NOMO-1 treated with dmso at 0.1 percent for 144 hours (cell line): ENCODE measurements around the gene ANKRD13C.

ENCODE experiments used
- DNase-seq: peaks from one replicate; lab custom pipeline; 2025; ENCODE audit not compliant: unreplicated experiment; lab: John Stamatoyannopoulos, UW

Gene ANKRD13C

DNA sequence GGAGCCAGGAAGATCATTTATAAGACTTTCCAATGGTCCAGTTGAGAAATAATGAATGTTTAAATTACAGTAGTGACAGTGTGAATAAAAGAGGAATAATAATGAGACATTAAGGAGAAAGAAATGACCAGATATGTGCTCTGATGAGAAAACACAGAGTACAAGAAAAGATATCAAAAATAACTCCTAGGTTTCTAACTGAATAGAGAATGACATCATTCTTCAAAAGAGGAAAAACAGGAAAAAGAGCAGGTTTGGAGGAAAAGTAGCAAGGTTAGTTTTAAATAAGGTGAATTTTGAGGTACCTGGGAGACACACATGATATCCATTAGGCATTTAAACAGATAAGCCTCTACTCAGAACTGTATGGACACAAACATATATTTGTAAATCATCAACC lies 55.0 kb downstream of the ANKRD13C start:
- no peak for DNase-seq

DNA sequence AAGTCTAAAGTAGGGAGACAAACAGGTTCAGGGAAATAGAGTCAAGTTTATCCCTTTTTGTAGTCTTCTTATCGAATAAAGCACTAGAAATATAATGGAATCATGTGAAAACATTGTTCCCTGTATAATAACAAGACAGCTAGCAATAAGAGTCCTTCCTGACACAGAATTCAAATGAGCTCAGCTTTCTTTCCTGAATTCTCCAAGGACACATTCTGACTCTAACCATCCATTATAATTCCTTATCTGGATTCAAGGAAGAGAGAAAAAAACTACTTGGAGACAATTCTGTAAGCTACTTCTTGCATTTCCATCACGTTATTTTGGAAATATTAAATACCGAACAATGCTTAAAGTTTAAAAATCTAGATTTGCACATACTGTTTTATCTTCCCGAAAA lies 58.8 kb downstream of the ANKRD13C start:
- no peak for DNase-seq

DNA sequence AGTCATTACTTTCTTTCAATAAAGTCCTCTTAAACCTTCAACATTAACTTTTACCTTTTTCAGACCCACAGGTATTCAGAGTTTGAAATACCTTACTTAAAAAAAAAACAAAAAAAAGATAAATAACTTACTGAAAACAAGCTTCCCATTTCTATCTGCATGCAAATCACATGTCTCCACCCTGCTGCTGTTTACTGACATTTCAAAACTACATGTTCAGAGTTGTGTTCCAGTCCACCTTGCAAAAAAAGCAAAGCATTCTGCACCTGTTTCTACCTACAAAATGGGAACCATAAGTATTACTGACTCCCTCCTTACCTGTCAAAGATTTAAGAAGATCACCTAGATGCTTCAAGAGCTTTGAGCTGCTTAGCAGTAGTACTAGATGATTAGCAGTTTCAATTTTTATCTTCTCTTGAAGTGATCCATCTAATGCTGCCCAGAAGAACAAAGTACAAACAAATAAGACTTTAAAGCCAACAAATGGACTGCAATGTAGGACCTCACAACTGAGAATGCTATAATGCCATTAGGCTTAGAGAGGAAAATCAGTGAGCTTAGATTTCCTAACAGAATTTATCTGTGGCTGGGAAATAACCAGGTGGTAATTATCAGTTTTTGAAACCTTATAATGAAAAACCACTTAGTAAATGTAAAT lies 61.2 kb downstream of the ANKRD13C start:
- no peak for DNase-seq

DNA sequence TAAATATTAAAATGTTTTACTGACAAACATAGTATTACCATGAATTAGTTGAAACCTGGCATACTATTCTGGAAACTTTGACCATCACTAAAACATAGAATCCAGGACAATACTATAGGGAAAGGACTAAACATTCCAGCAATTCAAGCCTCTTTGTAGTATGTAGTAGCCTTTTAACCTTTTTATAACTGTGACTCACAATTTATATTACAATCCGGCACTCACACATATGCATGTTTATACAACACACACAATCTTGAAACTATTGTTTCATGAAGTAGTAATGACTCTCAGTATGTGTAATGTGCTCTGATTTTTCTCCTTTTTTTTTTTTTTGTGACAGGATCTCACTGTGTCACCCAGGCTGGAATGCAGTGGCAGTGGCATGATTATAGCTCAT lies 64.3 kb downstream of the ANKRD13C start:
- DNase-seq = no peak

DNA sequence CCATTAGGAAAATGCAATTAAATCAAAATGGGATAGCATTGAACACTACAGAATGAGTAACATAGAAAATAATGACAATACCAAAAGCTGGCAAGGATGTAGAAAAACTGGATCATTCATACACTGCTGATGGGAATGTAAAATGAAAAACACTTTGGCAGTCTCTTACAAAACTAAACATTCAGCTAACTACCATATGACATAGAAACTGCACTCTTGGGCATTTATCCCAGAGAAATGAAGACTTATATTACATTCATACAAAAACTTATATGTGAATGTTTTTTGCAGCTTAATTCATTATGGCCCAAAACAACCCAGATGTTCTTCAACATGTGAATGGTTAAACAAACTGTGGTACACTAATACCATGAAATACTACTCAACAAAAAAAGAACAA lies 66.4 kb downstream of the ANKRD13C start:
- DNase-seq = no peak

DNA sequence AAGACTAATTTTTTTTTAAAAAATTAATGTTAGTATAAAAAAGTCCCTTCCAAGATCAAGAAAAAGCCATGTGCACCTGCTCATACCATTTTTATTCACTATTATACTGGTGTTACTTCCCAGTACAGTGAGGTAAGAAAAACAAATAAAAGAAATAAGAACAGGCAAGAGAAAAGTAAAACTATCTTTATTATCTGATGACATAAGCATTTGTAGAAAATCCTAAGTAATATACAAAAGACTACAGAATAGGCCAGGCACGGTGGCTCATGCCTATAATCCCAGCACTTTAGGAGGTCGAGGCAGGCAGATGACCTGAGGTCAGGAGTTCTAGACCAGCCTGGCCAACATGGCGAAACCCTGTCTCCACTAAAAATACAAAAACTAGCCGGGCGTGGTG lies 68.1 kb downstream of the ANKRD13C start:
- DNase-seq = no peak

DNA sequence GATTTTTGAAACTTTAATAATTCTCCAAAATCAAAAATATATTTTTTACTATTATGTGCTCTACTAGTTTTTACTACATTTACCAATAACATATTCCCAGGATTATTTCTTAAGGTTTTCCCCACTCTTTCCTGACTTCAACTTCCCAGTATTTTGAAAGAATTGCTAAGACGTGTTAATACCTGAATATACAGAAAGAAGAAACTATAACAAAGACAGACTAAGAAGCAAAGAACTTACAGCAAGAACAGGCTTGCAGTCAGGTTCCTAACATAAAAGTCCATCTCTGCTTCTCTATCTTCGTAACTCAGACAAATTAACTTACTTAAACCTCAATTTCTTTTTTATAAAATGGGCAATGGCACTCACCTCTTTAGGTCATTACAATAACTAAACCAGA lies 70.2 kb downstream of the ANKRD13C start:
- DNase-seq = no peak

DNA sequence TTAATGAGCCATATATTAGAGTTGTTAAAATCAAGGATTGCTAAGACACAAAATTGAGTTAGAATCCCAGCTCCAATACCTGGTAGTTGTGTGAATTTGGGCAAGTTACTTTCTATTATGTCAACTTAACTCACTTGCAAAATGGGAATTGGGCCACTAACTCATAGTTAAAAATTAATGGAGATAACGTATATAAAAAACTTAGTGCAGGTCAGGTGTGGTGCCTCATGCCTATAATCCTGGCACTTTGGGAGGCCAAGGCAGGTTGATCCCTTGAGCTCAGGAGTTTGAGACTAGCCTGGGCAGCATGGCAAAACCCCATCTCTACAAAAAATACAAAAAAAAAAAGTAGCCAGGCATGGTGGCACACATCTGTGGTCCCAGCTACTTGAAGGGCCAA lies 75.8 kb downstream of the ANKRD13C start:
- DNase-seq = no peak

DNA sequence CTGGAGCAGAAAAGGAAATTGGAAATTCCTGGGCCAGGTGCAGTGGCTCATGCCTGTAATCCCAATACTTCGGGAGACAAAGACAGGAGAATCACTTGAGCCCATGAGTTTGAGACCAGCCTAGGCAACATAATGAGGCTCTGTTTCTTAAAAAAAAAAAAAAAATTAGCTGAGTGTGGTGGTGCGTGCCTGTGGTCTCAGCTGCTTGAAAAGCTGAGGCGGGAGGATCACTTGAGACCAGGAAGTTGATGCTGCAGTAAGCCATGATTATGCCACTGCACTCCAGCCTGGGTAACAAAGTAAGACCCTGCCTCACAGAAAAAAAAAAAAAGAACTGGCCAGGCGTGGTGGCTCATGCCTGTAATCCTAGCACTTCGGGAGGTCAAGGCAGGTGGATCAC lies 76.6 kb downstream of the ANKRD13C start:
- no peak for DNase-seq

DNA sequence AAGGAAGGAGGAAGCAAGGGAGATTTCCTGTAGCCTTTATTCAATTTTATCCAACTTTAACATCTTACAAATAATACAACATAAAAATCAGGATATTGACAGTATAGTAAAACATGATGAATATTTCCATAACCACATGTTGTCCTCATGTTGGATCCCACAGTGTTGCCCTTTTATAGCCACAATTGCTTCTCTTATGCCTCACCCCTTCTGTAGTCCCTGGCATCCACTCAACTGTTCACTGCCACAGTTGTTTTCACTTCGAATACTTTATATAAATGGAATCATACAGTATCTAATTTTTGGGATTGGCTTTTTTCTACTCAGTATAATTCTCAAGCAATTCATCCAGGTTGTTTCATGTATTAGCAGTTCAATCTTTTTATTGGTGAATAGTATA lies 88.6 kb downstream of the ANKRD13C start:
- no peak for DNase-seq

DNA sequence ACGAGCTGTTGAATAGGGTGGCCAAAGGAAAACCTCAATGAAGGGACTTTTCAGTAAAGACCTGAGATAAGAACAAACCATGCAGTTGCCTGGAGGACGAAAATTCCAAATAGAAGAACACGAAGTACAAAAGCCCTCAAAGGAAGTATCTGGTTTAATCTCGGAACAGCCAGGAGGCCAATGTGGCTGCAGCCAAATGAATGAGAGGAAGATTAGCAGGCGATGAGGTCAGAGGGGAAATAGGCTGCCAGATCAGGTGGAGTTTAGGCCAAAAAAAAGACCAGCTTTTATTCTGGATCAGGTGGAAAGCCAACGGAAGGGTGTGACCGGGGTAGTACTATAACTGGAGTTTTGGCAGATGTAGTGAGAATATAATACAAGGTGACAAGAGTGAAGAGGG lies 89.7 kb downstream of the ANKRD13C start:
- no peak for DNase-seq

DNA sequence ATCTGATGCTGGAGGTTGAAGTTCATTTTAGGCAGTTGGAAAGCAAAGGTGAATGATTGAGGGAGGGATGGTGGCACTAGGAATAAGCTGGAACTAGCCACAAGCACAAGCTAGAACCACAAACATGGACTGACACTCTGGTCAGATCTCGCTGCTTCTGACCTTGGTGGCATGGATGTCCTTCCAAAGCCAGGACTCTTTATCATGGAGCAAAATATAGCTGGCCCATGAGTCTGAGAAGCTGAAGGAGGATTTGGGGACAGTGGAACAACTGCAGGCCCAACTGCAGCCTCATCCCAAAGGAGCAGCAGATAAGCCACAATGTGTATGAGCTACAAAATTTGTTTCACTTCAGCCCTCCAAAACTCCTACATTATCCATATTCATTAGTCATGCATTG lies 97.9 kb downstream of the ANKRD13C start:
- no peak for DNase-seq

DNA sequence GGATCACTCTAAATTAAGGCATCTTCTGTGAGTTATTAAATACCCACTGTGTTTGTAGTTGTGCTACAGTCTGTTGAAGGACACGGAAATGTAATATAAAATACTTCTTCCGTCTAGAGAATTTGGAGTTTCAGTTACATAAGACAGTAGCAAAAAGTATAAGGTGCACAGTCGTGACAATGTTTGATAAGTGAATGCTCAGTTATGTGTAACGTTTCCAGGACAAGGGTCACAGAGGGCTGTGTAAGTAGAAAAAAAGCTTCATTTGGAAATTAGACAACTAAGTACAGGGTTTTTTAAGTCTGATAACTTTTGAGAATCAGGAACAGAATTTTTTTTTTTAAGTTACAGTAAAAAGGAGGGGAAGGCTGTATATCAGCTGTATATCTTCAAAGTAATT lies 105.8 kb downstream of the ANKRD13C start:
- DNase-seq = no peak

DNA sequence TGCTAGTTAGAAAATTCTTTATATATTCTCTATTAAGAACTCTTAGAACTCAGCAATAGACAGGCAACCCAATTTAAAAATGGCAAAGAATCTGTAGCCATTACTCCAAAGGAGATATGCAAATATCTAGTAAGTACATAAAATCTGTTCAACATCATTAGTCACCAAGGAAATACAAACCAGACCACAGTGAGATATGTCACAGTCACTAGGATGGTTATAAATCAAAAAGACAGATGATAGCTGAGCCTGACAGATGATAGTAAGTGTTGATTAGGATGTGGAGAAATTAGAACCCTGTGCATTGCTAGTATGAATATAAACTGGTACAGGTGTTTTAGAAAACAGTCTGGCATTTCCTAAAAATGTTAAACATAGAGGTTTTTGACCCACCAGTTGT lies 106.8 kb downstream of the ANKRD13C start:
- no peak for DNase-seq

DNA sequence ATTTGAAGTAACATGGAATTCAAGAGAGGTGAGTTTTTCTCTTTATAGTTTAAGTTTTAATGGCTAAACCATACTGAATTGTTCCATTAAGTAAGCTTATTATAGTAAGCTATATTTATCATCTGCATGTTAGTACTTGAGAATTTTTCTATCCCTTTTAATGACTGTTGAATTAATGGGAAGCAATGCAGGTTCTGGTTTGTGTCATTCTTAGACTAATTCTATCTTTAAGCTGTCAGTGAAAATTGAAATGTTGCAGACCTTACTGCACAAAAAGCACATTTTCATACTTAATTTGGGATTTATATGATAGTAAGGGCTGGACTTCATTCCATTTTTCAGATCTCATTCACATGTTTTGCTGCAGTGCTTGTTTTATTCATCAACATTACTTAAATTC lies 107.4 kb downstream of the ANKRD13C start:
- DNase-seq = no peak

DNA sequence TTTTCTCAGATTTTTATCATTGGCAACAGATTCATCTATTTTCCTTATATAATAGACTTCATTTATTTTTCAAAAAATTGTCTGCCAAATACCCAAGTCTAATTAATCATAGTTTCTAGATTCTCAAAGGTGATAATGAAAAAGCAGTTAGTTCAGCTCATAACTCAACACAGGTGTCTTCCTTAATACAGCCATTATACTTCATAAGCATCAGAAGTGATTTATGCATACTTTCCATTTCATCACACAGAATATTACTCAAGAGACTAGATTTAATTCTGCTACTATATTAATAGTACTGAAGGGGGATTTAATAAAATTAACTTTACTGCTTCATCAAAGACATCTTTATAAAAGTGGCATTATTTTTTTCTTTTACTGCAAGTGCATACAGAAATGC lies 114.6 kb downstream of the ANKRD13C start:
- no peak for DNase-seq

DNA sequence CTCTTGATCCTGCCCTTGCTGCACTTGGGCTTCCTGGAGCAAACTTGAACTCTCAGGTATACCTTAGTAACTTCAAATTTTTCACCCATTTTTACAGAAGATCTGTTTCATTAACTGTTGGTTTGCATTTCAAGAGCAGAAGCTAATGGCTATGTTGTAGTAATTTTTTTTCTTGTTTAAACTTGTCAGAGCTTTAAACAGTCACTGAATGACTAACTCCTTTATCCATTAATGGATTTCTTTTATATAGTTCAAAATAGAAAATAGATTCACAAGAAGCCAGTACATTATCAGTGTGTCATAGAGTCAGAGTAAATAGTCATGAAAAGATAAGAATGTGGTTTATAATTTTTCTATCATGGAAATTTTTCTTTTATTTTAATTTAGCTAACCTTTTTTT lies 119.8 kb downstream of the ANKRD13C start:
- DNase-seq = no peak

DNA sequence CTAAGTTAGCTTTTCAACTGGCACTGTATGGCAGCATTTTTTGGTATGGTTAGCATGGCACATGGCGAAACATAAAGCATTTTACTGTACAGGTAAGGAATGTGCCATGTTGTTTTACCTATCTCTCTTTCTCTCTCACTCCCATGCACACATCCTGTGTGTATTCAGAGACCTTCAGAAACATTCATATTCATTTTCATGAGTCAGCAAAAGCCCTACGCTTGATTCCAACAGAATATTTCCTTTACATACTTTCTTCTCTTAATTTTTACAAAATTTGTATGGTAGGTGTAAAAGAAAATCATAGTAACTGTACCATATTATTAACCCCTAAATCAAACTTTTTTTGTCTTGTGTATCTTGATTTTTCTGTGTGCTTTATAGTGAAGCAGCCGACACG lies 123.0 kb downstream of the ANKRD13C start:
- no peak for DNase-seq

DNA sequence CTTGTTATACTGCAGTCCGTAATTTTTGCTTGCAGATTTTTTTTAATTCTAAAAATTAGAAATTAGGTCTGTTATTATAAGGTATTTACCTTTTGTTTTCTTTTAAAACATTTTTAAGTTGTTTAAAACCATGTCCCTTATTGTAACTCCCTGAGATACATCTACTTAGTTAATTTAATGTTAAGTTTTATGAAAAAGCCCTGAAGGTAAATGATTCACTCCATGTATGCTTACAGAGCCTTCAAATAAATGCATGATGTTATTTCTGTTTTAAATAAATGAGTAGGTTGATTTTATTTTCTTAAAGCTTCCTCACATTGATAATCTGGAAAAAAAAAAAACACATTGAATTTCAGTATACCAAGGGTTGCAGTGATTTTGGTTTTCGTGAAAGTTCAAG lies 125.9 kb downstream of the ANKRD13C start:
- DNase-seq = no peak

DNA sequence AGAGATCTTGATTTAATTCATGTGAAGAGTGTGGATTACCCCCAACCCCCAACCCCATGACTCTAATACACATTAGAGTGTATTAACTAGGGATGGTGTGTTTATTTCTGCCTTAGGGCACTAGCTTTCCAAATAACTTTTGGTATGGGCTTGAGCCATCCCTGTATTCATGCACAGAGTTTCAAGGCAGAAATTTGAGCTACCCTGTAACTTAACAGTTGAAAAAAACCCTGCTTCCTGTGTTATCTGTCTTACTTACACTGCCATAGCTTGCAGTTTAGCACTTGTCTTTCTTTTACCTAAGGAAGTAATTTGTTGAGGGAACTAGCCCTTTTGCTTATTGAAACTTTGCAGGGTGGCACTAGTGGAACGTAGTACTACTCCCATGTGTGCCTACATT lies 127.1 kb downstream of the ANKRD13C start:
- no peak for DNase-seq

DNA sequence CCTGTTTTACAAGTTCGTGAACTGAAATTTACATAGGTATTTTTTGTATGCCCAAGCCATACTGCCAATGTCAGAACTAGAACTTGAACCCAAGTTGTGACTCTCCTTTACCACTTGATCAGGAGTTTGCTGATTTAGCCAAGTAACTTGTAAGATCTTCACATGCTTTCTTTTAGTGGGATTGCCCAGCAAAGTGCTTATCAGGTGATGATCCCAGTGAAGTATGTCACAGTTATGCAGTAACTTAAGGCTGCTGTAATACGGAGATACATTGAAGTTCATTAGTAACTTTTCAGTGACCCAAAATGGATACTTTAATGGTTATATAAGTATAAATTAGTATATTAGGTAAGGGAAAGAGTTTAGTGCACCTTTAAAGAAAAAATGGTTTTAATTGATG lies 129.6 kb downstream of the ANKRD13C start:
- DNase-seq = no peak

DNA sequence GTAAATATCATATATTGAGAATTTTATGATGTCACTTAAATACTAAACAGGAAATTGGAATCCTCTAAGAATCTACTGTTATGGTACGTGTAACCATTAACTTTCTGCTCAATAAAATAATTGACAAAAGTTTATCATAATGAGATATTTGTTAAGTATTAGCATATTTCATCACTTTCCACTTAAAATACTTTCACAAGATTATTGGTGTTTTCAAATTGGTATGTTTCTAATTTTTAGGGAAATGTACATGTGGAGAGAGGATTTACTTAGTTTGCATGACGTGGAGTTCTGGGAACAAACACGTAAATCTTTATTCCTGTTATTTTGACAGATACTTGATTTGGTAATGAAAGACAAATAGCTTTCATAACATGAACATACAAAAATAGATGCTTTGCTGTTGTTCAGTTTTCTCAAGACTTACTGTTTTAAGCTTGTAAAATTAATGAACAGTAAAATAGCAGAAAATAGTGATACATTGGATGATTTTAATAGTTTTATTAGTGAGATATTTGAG lies 131.7 kb downstream of the ANKRD13C start:
- no peak for DNase-seq
